GM10847 (cell line): Measurements from ENCODE around the gene HADHB.
A peak's percentile ranks its signal among the peaks of the same experiment; 100 is the strongest.

Experiments
- POLR2A ChIP-seq: IDR thresholded peaks from 2 replicates; pipeline ENCODE4 v1.6.1; 2011; ENCODE audit not compliant: insufficient read length; ENCODE audit errors: extremely low read depth

HADHB gene

DNA sequence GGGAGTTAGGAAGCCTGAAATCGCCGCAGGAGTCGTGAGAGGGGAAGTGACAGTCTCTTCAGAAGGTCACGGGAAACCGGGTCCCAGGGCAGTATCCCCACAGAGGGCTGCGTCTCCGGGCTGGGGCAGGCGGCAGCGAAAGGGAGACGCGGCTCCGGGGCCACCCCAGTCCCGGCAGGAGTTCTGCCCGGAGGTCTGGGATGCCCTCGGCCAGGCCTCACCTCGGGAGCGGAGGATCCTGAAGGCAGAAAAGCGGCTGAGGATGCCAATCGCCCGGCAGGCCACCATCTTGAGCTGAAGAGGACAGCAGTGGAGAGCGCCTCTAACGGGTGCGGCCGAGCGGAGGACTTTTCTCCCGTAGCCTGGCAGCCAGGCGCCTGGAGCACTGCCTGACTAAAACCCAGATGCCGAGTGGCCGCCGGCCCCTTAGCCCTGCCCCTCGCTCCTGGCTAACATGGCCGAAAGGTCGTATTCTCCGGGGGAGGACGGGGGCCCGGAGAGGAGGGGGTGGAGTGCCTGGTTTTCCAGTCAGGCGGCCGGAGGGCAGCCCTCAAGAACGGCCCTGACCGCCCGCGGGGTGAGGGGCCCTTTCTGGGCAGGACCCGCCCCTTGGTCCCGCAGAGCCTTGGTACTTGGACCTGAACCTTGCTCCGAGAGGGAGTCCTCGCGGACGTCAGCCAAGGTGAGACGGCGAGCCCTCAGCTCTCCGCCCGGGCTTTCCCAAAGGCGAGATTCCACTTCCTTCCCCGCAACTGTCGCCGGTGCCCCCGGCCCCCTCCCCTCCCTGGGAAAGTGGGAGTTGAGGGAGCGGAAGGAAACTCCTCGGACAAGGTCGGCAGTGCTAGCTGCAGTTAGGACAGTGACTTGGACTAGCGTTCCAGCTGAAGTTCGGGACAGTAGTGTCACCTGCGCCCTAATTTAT is at the start of gene HADHB, which contains the start of gene HADHA:
Gene HADHB (plus strand): TSS at position 631 of the 922 bp plus-strand sequence. CDS start 9,316 bp downstream, outside the sequence.
Gene HADHA (minus strand): TSS at position 324 of the 922 bp plus-strand sequence. CDS start 36 bp downstream, at position 288.
- peak; percentile 57 for TF ChIP-seq POLR2A

DNA sequence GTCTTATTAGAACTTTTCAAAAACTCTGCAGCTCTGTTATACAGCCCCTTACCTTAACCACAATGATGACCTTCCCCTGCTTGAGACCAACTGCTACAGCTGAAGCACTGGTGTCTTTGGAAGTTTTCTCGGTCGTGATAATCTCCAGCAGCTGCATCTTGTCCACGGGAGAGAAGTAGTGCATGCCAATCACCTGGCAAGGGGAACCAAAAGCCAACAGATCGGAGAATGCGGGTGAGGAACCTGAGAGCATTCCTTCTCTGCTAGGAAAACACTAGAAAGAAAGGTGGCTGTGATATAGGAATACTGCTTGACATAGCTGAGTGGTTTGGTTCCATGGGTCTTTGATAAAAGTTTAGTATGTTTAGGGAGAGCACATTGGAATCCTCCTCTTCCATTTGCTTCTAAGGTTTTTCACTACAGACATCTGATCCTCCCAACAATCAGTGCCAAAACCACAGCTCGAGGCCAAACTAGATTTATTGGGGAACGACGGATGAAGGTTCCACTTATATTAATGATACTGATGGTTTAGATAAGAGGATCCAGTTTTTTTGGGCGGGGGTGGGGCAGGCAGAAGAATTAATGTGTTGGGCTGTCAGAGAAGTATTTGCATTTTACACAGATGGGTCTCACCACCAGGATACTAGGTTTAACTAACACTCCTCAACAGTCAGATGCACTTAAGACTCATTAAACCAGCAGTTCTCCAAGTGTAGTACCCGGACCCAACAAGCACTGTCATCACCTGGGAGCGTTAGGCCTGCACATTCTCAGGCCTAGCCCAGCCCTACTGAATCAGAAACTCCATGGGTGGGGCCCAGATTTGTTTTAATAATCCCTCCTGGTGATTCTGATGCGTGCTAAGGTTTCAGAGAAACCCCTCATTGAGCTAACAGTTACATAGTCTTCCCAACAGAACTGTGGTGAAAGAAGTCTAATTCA is 49.4 kb upstream of the HADHB start:
- TF ChIP-seq POLR2A, result no peak

DNA sequence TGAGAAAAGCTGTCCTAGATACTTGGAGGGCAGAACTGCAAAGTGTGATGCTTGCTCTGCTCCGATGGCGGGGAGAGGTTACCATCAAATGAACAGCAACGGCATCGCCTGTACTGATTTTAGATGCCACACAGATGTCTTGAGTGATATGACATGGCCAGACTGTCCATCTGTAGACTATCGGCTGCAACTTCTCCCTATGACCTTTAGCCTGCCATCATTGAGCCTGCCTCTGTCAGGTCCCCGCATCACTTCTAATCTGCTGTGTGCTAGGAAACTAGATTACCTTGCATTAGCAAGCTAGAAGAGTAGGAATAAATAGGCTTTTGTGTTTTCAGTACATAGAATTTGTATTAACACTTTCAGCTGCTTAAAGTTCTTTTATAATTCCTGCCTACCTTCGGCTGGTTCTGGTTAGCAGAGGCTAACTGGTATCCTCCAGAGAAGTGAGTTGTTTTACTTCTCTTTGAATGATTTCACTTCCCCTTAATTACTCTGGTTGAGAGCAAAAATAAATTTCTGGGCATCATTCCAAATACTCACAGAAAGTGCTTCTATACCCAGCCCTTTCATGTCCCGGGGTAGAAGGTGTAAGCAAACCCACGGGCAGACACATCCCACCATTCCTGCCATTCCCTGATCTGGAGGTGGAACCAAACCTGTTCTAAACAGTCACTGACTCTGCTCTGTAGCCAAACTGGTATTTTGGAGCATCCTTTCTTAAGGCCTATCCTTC is 47.9 kb upstream of the HADHB start:
- no peak for TF ChIP-seq POLR2A

DNA sequence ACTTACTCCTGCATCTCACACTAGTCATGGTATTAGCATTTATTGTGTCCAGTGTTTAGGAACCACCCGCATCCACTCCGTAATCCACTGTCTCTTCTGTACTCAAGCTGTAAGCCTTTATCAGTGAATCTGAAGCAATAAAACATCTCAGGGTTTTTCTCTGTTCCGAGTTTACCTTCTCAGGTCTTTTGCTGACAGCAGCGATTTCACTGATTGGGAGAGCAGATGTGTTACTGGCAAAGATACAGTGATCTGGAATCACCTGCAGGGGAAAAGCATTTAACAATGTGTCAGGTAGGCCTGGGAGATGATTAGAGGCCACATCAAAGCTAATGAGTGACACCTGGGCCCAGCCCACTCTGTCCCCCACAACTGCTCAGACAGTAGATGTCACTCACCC is 47.2 kb upstream of the HADHB start:
- no peak for TF ChIP-seq POLR2A

DNA sequence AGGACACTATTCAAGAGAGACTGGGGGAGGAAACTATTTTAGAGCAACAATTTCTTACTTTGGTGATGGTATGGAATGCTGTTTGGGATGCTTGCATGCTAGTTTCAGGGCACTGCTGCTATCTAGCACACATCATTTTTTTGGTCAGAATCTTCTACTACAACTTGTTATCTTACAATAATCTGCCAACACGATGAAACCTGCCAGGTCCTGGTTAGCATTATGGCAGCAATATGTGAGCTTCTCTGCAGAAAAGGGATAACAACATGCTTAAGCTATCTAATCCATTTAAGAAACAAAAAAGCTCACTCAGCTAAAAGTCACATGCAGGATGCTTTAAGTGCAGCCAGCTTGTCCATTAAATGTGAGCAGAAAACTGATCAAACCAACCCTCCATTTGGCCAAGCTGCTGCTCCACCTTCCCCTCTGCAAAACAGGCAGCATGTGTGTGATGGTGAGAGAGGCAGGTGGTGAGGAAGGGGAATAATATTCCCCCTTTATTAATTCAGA is 41.7 kb upstream of the HADHB start:
- no peak for TF ChIP-seq POLR2A

DNA sequence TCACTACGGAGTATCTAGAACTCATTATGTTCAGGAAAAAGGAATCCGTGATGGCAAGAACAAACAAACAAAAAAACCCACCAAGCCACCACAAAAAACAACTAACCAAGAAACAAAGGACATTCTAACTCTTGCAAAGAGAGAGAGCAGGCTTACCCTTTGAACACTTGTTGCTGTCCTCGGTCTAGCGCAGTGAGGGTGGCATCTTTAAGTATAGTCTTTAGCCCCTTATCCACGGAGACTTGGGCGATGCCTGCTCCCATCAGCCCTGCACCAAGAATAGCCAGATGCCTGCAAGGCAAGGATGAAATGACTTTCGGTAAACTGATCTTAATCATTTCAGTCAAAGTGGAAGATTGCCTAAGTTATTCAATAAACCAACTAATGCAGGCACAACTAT is 40.8 kb upstream of the HADHB start:
- TF ChIP-seq POLR2A, result no peak

DNA sequence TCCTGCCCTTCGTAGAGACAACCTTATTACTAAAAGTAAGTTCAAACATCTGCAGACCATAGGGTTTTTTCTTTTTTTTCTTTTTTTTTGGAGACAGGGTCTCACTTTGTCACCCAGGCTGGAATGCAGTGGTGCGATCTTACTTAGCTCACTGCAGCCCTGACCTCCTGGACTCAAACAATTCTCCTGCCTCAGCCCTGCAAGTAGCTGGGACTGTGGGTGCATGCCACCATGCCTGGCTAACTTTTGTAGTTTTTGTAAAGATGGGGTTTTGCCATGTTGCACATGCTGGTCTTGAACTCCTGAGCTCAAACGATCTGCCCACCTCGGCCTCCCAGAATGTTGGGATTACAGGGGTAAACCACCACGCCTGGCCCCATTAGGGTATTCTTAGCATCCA is 32.7 kb upstream of the HADHB start:
- no peak for TF ChIP-seq POLR2A

DNA sequence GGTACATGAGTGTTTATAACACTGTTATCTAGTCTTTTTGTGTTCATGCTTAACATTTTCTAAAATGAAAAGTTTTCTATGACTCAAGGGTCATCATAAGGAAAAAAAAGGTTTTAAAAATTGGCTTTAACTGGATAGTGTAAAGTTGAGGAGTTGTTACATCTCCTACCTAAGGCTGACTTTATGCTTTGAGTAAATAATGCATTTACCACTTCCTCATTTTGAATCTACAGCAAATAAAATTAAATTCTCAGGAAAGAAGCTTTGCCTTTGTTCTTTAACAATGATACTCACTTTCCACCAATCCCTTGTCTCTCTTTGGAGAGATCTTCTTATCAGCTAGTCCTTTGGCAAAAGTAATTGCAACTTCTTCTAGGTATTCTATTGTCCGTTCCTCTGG is 30.0 kb upstream of the HADHB start:
- TF ChIP-seq POLR2A, result no peak

DNA sequence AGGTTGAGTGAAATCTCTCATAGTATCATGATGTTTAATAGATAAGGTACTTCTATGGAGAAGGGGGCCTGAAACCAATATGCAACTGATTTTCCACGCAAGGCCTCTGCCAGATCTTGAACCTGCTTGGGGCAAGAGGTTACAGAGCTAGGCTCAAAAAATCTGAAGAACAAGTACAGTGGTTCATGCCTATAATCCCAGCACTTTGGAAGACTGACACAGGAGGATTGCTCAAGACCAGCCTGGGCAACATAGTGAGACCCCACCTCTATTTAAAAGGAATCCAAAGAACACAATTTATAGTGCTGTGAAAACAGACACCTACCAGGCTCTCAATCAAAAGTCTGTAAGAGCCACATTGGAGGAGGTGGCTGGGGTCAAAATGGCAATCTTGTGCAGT is 28.9 kb upstream of the HADHB start:
- TF ChIP-seq POLR2A, result no peak

DNA sequence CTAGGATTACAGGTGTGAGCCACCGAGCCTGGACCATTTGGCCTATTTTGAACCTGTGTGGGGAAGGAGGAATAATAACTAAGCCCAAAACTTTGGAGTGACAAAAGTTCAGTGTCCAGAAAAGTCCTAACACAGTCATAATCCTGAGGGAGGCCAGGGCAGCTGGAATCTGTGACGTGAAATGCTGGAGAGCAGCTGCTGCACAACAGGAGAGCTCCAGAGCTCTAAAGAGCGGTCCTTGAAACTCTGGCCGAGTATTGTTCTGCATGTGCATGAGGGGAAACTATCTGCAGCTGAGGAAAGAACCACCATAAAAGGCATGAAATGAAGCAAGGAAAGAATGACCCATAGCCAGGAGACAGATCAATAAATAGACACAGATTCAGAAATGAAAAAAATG is 28.2 kb upstream of the HADHB start:
- no peak for TF ChIP-seq POLR2A

DNA sequence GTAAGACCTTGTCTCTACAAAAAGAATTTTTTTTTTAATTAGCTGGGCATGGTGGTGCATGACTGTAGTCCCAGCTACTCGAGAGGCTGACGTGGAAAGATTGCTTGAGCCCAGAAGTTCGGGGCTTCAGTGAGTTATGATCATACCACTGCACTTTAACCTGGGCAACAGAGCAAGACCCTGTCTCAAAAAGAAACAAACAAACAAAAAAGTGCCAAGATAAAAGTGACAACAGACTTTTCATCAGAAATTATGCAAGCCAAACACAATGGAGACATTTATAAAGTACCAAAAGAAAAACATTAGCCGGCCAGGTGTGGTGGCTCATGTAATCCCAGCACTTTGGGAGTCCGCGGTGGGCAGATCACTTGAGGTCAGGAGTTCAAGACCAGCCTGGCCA is 27.0 kb upstream of the HADHB start:
- TF ChIP-seq POLR2A, result no peak

DNA sequence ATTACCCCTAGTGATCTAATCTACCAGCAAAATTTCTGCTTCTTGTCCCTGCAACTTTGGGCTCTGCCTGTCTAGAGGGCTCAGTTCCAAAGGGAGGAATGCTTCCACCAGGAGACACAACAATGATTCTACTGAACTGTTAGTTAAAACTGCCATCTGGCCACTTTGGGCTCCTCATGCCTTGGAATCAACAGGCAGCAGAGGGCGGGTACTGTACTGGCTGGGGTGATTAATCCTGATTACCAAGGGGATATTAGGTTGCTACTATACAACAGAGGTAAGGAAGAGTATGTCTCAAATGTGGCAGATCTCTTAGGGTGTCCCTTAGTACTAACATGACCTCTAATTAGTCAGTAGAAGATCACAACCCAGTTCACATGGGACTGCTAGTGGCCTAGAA is 21.7 kb upstream of the HADHB start:
- no peak for TF ChIP-seq POLR2A

DNA sequence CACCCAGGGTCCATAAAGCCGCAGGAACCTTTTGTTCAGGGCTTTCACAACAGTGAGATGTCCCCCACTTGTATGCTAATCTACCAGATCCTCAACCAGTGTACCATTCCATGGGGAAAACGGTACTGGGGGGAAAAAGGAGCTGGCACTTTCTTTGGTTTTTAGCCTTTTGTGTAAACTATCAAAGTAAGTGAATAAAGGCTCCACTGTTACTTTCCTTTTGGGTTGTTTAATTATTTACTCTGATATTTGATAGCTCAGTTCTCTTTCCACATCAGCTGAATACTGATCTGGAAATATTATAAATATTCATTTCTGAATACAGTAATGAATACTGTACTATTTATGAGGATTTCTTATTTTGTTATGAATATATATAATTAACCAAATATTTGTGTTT is 20.6 kb upstream of the HADHB start:
- no peak for TF ChIP-seq POLR2A

DNA sequence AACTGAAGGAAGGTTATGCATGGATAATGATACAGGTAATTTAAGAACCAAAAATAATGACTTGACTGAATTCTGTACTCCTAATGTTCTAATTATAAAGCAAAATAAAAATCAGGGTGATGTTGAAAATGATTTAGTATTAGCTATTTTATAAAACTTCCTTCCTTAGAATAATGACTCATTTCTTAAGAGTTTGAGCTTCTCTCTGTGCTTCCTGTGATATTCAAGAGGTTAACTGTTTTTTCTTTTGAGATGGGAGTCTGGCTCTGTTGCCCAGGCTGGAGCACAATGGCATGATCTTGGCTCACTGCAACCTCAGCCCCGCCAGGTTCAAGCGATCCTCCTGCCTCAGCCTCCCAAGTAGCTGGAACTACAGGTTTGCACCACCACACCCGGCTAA is 15.1 kb upstream of the HADHB start:
- TF ChIP-seq POLR2A, result no peak

DNA sequence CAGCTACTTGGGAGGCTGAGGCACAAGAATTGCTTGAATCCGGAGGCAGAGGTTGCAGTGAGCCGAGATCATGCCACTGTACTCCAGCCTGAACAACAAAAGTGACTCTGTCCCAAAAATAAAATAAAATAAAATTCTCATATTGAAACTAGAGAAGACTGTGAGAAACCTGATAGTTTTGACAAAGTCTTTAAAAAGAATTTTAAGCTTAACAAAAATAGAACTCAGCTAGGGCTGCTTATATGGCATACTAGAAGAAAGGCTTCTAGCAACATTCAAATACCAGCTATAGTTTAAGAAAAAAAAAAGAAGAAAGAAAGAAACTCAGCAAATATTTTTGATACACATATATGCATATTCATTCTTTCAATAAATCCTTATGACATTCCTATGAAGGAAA is 13.9 kb upstream of the HADHB start:
- no peak for TF ChIP-seq POLR2A
